ENCODE data around the gene DNPEP. TPM values are rescaled to one million over a fixed set of nuclear protein-coding genes. Genes with fewer than 3 reads are reported as not detected.

Gene DNPEP
- total and polyA plus RNA-seq, 2 donors (not counting 3 experiments of a cell fraction or from before 2014, with no cell fraction given): 40.4 to 77.5 TPM

GRCh38 chr2:219421323-219421722, 33.6 kb upstream of the DNPEP start:
- no peak overlapping the region for H3K4me2 ChIP-seq (ENCODE audit: insufficient read depth, low read length)
- CTCF ChIA-PET: interaction anchor here (1.5 kb wide), 1 partner anchor 18 kb away, joined by 4 read pairs; no protein-coding TSS in a partner anchor

More at GRCh38 chr2:219421323-219421722, 33.6 kb upstream of the DNPEP start:
- intact Hi-C loops (cut with micrococcal nuclease): no loop called here
- Histone ChIP-seq H3K27me3 (ENCODE audit: control insufficient read depth in 2 of 2, insufficient read depth in 2 of 2, low read length in 2 of 2) (peaks cover 23% of the 10 kb centered on the region in 2 experiments), H3K4me1 (ENCODE audit: control insufficient read depth, extremely low read depth, insufficient read depth, low read length) (no peaks in the 10 kb centered on the region), H2AFZ (ENCODE audit: low read depth, low read length) (no peak overlapping the region), H3K79me2 (ENCODE audit: control insufficient read depth, insufficient read depth, low read length) (no peaks in the 10 kb centered on the region), H4K20me1 (replicated peaks; ENCODE audit: control insufficient read depth, extremely low read depth, insufficient read depth, low read length) (no peaks in the 10 kb centered on the region), H3K4me3 (replicated peaks in 1 of 3; ENCODE audit: insufficient read depth in 1 of 3, low read depth in 1 of 3, low read length in 3 of 3) (no peak overlapping the region), H3K9me3 (replicated peaks; ENCODE audit: control insufficient read depth, insufficient read depth, low read length) (no peaks in the 10 kb centered on the region), H3K9me1 (replicated peaks; ENCODE audit: control insufficient read depth, extremely low read depth, insufficient read depth, low read length) (no peaks in the 10 kb centered on the region), H3K9ac (replicated peaks; ENCODE audit: extremely low read depth, insufficient read depth, low read length) (no peak overlapping the region), H3K27ac (ENCODE audit: insufficient read depth, low read depth, low read length) (no peak overlapping the region), H3K36me3 (ENCODE audit: control insufficient read depth in 2 of 2, extremely low read depth in 1 of 2, insufficient read depth in 2 of 2, low read length in 2 of 2) (no peaks in the 10 kb centered on the region)
- FAIRE-seq (no peak), DNase-seq (ENCODE audit: low read depth, low spot score) (no peak)
- dilution Hi-C loops (cut with MboI; ENCODE audit: extremely low pct_ligation_motif_present, low sequenced_read_pairs): no loop called here
- TF ChIP-seq CTCF (IDR thresholded peaks at IDR 0.05; ENCODE audit: extremely low read depth in 1 of 2, insufficient read depth in 1 of 2, low read depth in 1 of 2, low read length in 2 of 2): no peak
- TF ChIP-seq, protein P1, sequence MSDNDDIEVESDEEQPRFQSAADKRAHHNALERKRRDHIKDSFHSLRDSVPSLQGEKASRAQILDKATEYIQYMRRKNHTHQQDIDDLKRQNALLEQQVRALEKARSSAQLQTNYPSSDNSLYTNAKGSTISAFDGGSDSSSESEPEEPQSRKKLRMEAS (IDR thresholded peaks at IDR 0.05; ENCODE audit: insufficient read depth, insufficient read length): no peak
- no peak for TF ChIP-seq MYC (IDR thresholded peaks at IDR 0.05; ENCODE audit: low read depth, low read length)
- no peak for TF ChIP-seq POLR2A (IDR thresholded peaks at IDR 0.05; ENCODE audit: low read depth, low read length)
- no peak for TF ChIP-seq FOS (IDR thresholded peaks at IDR 0.05; ENCODE audit: borderline replicate concordance, insufficient read depth, low read length)
- no peak for TF ChIP-seq JUN (IDR thresholded peaks at IDR 0.05; ENCODE audit: borderline replicate concordance, insufficient read depth, insufficient read length, low read depth)
- no TSS peak for BruUV-seq (replicated peaks)
- POLR2A ChIA-PET: no interaction called here
